ENCODE measurements around the gene SH3TC1. TPM values are rescaled to one million over a fixed set of nuclear protein-coding genes. Genes with fewer than 3 reads are reported as not detected.
A peak's percentile ranks its signal among the peaks of the same experiment; 100 is the strongest.

The SH3TC1 gene
- total RNA-seq, 1 donor from 2014 or later, result 73.1 TPM

GRCh38 chr4:8235224-8235623 is 36.1 kb downstream of the SH3TC1 start:
- Histone ChIP-seq H3K4me1 (no peaks in the 10 kb centered on the region), H3K27ac (no peak overlapping the region), H3K9me3 (no peaks in the 10 kb centered on the region), H3K36me3 (peaks cover 67% of the 10 kb centered on the region), H3K27me3 (ENCODE audit: low read depth) (no peaks in the 10 kb centered on the region), H3K4me3 (no peak overlapping the region)
- intact Hi-C loops (cut with DNase I), result no loop called here
- ATAC-seq (no peak), DNase-seq (no peak)
- TF ChIP-seq CTCF (IDR thresholded peaks at IDR 0.05), result no peak

GRCh38 chr4:8235686-8236085 is 36.6 kb downstream of the SH3TC1 start:
- DNase-seq (peak; percentile 41), ATAC-seq (no peak)
- H3K36me3 ChIP-seq, result peaks cover 70% of the 10 kb centered on the region
- H3K4me3 ChIP-seq, result no peak overlapping the region
- no peak overlapping the region for H3K27ac ChIP-seq
- H3K4me1 ChIP-seq, result no peaks in the 10 kb centered on the region
- intact Hi-C loops (cut with DNase I), result no loop called here
- no peaks in the 10 kb centered on the region for H3K9me3 ChIP-seq
- H3K27me3 ChIP-seq (ENCODE audit: low read depth), result no peaks in the 10 kb centered on the region
- no peak for TF ChIP-seq CTCF (IDR thresholded peaks at IDR 0.05)

- Histone ChIP-seq H3K4me3 (no peak overlapping the region), H3K27me3 (ENCODE audit: low read depth) (no peaks in the 10 kb centered on the region), H3K4me1 (no peaks in the 10 kb centered on the region), H3K9me3 (no peaks in the 10 kb centered on the region), H3K36me3 (peaks cover 72% of the 10 kb centered on the region), H3K27ac (no peak overlapping the region)
- ATAC-seq (no peak), DNase-seq (peak; percentile 43)
- intact Hi-C loops (cut with DNase I), result no loop called here
- TF ChIP-seq CTCF (IDR thresholded peaks at IDR 0.05), result no peak
Measured at GRCh38 chr4:8236106-8236919, 37.2 kb downstream of the SH3TC1 start.

- H3K36me3 ChIP-seq, result peaks cover 78% of the 10 kb centered on the region
- peak; percentile 35 for DNase-seq
- intact Hi-C loops (cut with DNase I), result no loop called here
- H3K27ac ChIP-seq, result no peak overlapping the region
- TF ChIP-seq CTCF (IDR thresholded peaks at IDR 0.05), result no peak
- H3K27me3 ChIP-seq (ENCODE audit: low read depth), result no peaks in the 10 kb centered on the region
- no peaks in the 10 kb centered on the region for H3K9me3 ChIP-seq
- no peak for ATAC-seq
- peaks cover under 1% of the 10 kb centered on the region for H3K4me1 ChIP-seq
- H3K4me3 ChIP-seq, result no peak overlapping the region
Measured at GRCh38 chr4:8236920-8237195, 37.8 kb downstream of the SH3TC1 start.

GRCh38 chr4:8237256-8237989 is 38.3 kb downstream of the SH3TC1 start:
- Histone ChIP-seq H3K9me3 (no peaks in the 10 kb centered on the region), H3K27me3 (ENCODE audit: low read depth) (no peaks in the 10 kb centered on the region), H3K4me1 (peaks cover 6% of the 10 kb centered on the region), H3K27ac (no peak overlapping the region), H3K4me3 (no peak overlapping the region), H3K36me3 (peaks cover 81% of the 10 kb centered on the region)
- DNase-seq, result peak; percentile 44
- TF ChIP-seq CTCF (IDR thresholded peaks at IDR 0.05), result no peak
- no peak for ATAC-seq
- intact Hi-C loops (cut with DNase I), result no loop called here
